SKM-1 (cell line): ENCODE measurements around the gene STXBP6.

Source experiments
- DNase-seq: peaks from one replicate; lab custom pipeline; 2025; ENCODE audit not compliant: unreplicated experiment; lab: John Stamatoyannopoulos, UW

Gene STXBP6

GRCh38 chr14:25049568-25050268 lies at the start of gene STXBP6:
Gene STXBP6 (minus strand): TSS chr14:25050147. CDS start chr14:24974818, 75,329 bp downstream.
- no peak for DNase-seq

- DNase-seq, result no peak
These were observed 47.2 kb upstream of the STXBP6 start for GRCh38 chr14:25097120-25097519.

GRCh38 chr14:25095736-25096437 lies 45.9 kb upstream of the STXBP6 start:
- DNase-seq, result no peak

GRCh38 chr14:25094171-25094907 lies 44.4 kb upstream of the STXBP6 start:
- no peak for DNase-seq

- DNase-seq, result no peak
These were observed 42.4 kb upstream of the STXBP6 start for GRCh38 chr14:25092258-25092740.

GRCh38 chr14:25090716-25091454 lies 40.9 kb upstream of the STXBP6 start:
- no peak for DNase-seq

GRCh38 chr14:25090256-25090655 lies 40.3 kb upstream of the STXBP6 start:
- DNase-seq, result no peak

GRCh38 chr14:25089496-25089895 lies 39.5 kb upstream of the STXBP6 start:
- DNase-seq, result no peak

- no peak for DNase-seq
These were observed 37.0 kb upstream of the STXBP6 start for GRCh38 chr14:25086821-25087396.

GRCh38 chr14:25086081-25086480 lies 36.1 kb upstream of the STXBP6 start:
- no peak for DNase-seq

- DNase-seq, result no peak
These were observed 30.7 kb upstream of the STXBP6 start for GRCh38 chr14:25080682-25081081.

- no peak for DNase-seq
These were observed 29.4 kb upstream of the STXBP6 start for GRCh38 chr14:25079311-25079710.

- no peak for DNase-seq
These were observed 24.2 kb upstream of the STXBP6 start for GRCh38 chr14:25074099-25074685.

- DNase-seq, result no peak
These were observed 19.9 kb upstream of the STXBP6 start for GRCh38 chr14:25069879-25070278.

- no peak for DNase-seq
These were observed 17.7 kb upstream of the STXBP6 start for GRCh38 chr14:25067600-25067999.

GRCh38 chr14:25062022-25062321 lies 12.0 kb upstream of the STXBP6 start:
- no peak for DNase-seq

- DNase-seq, result no peak
These were observed 6.7 kb upstream of the STXBP6 start for GRCh38 chr14:25056688-25057078.

GRCh38 chr14:25055992-25056687 lies 6.2 kb upstream of the STXBP6 start:
- DNase-seq, result no peak

- no peak for DNase-seq
These were observed 5.1 kb upstream of the STXBP6 start for GRCh38 chr14:25055005-25055404.

- no peak for DNase-seq
These were observed 3.6 kb upstream of the STXBP6 start for GRCh38 chr14:25053585-25053984.
